KOPT-K1 (cell line): ENCODE measurements around the gene MAMDC4.
"Not testable (repeated sequence)": the region's sequence is repeated elsewhere in the genome, so short reads cannot be mapped to it uniquely, and the experiment has no call there.

Experiments
- H3K27ac ChIP-seq: fragments of 200-600 bp; sonication (generic); 2 replicates; pipeline ENCODE4 v1.5.1; 2016; ENCODE audit warnings: antibody characterized with exemption, mild to moderate bottlenecking, low read depth, low read length; ENCODE audit not compliant: poor library complexity, severe bottlenecking
- H3K36me3 ChIP-seq: fragments of 200-600 bp; sonication (generic); 2 replicates; pipeline ENCODE4 v1.5.1; 2017; ENCODE audit warnings: antibody characterized with exemption, mild to moderate bottlenecking, low read length, moderate library complexity; ENCODE audit not compliant: insufficient read depth
- H3K9me3 ChIP-seq: fragments of 200-600 bp; sonication (generic); 2 replicates; pipeline ENCODE4 v1.5.1; 2017; ENCODE audit warnings: antibody characterized with exemption, low read length, mild to moderate bottlenecking; ENCODE audit not compliant: insufficient read depth, poor library complexity, severe bottlenecking

The MAMDC4 gene

DNA sequence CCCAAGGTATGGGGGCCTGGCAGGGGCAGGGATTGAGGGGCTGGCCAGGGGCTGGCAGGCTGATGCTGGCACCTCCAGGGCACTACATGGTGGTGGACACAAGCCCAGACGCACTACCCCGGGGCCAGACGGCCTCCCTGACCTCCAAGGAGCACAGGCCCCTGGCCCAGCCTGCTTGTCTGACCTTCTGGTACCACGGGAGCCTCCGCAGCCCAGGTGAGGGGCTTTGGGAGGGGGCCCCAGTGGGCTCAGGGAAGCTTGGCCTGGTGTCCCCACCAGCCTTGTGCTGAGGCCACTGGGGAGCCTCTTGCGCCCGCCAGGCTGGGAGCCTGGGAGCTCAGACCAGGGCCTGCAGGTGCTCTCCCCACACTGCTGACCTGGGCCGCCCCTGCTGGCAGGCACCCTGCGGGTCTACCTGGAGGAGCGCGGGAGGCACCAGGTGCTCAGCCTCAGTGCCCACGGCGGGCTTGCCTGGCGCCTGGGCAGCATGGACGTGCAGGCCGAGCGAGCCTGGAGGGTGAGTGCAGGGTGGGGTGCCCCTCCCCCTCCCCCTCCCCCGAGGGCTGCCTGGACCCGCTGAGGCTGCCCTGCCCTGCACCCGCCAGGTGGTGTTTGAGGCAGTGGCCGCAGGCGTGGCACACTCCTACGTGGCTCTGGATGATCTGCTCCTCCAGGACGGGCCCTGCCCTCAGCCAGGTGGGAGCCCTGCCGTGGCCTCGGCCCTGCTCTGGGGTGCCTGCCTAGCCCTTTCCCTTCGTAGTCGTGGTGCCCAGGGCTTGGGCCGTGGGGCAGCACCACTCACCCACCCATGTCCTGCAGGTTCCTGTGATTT lies 5.7 kb downstream of the MAMDC4 start:
- no peaks in the 10 kb centered on the region for H3K9me3 ChIP-seq
- no peak overlapping the region for H3K27ac ChIP-seq
- peaks cover 19% of the 10 kb centered on the region; the same call in 1 of the 2 replicates for H3K36me3 ChIP-seq

DNA sequence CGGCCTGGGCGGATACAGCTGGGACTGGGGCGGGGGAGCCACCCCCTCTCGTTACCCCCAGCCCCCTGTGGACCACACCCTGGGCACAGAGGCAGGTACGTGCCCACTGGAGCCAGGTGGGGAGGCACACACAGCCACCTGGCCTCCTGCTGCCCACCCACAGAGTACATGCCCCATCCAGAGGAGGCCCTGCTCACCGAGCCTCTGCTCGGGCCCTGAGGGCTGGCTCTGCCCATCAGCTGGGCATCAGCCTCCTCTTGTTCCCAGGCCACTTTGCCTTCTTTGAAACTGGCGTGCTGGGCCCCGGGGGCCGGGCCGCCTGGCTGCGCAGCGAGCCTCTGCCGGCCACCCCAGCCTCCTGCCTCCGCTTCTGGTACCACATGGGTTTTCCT lies 6.3 kb downstream of the MAMDC4 start:
- Histone ChIP-seq H3K36me3 (peaks cover 25% of the 10 kb centered on the region), H3K9me3 (no peaks in the 10 kb centered on the region), H3K27ac (no peak overlapping the region)

DNA sequence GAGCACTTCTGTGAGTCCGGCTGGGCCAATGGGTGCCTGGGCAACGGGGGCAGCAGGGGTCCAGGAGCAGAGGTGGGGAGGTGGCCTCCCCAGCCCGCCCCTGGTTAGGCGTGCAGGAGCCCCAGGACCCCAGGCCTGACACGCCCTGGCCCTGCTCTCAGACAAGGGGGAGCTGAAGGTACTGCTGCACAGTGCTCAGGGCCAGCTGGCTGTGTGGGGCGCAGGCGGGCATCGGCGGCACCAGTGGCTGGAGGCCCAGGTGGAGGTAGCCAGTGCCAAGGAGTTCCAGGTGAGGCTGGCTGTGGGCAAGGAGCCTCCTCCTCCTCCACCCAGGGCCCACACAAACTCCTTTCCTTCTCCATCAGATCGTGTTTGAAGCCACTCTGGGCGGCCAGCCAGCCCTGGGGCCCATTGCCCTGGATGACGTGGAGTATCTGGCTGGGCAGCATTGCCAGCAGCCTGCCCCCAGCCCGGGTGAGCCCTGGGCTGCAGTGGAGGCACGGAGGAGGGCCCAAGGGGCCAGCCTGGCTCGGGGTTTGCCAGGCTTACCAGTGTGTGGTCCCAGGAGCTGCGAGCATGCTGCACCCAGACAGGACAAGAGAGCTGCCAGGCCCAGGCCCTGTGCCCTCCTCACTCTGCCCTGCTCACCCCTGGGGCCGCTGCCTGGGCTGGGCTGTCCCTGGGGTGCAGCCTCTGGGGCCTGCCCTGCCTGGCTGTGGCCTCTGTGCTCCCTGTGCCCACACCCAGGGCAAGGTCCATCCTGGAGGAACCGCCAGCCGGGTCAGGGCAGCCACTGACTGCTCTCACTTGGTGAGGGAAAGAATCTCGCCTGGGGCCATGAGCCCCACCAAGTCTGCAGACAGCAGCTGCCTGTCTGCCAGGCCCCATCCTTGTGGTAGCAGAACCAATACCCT lies 7.0 kb downstream of the MAMDC4 start:
- Histone ChIP-seq H3K36me3 (peaks cover 32% of the 10 kb centered on the region), H3K9me3 (no peaks in the 10 kb centered on the region), H3K27ac (no peak overlapping the region)

DNA sequence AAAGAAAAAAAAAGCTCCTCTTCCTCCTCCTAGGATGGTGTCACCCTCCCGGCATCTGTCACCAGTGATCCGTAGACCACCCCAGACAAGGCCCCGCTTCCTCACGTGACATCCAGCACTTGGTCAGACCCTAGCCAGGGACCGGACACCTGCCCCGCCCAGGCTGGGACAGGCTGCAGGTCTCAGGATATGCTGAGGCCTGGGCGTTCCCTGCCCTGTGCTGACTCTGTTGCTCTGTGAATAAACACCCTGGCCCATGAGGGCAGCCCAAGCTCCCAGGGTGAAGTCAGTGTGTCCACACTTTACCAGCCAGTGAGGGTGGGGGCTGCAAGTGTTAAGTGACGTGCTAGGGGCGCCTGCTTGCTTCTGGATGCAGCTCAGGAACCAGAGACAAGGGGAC lies 8.4 kb downstream of the MAMDC4 start:
- Histone ChIP-seq H3K9me3 (no peaks in the 10 kb centered on the region), H3K36me3 (peaks cover 34% of the 10 kb centered on the region), H3K27ac (no peak overlapping the region)

DNA sequence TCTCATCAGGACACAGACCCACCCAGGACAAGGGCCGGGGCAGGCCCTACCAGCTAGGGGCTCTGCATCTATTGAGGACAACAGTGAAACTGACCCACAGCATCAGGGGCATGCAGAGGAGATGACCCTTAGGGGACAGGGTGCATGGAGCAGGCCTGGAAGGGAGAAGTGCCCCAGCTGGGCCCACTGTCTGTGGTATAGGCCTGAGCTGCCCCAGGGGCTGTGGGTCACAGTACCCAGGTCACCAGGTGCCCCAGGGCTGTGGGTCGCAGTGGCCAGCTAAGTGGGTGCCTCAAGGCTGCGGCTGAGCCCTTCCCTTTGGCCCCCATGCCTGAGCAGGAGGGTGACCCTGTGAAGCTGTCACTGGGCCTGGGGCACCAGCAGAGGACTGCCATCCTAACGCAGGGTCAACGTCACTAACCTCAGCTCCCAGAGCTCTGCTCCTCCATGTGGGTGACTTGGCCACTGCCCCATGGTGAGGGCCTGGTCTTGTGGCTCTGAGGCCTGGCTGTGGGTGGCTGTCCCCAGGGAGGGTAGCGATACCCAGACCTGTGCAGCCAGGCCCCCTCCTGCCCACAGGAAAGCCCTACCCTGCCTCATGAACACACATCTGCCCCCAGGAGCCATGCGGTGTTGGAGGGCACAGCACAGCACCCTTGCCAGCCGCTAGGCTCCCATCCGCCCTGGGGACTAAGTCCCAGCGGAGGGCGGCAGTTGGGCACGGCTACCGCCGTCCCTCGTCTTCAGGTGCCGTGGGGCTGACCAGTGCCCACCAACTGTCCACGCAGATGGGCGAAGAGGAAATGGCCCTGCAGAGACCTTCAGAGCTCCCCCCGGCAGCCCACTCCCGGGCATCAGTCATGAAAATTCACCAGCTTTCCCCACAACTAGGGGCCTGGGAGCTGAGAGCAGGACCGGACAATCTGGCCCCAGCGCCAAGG lies 9.1 kb downstream of the MAMDC4 start:
- no peak overlapping the region for H3K27ac ChIP-seq
- no peaks in the 10 kb centered on the region for H3K9me3 ChIP-seq
- H3K36me3 ChIP-seq = peaks cover 34% of the 10 kb centered on the region

DNA sequence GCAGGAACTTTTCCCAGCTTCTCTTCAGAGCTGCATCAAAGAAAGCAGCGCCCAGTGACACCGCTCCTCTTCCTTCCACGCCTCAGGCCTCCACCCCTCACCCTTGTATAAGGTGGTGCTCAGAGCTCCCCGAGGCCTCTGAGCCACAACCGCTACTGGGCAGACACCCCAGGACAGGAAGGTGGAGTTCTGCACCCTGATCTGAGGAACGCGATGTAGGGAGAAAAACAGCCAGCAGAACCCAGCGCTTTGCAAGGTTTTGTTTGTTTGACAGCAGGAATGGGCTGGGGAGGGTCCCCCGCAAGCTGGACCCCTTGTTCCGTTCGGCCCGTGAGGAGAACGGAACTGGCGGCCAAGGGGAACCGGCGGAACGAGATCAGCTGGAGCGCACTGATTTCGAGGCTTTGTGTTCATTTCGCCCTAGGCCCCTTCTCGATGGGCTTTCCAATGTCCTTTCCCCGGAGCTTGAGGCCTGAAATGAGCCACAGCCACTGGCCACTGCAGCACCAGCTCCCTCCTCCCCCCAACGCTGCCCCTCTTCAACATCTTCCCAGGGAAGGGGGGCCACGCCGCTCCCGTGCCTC lies 9.8 kb downstream of the MAMDC4 start:
- Histone ChIP-seq H3K36me3 (peaks cover 34% of the 10 kb centered on the region), H3K27ac (no peak overlapping the region), H3K9me3 (no peaks in the 10 kb centered on the region)

DNA sequence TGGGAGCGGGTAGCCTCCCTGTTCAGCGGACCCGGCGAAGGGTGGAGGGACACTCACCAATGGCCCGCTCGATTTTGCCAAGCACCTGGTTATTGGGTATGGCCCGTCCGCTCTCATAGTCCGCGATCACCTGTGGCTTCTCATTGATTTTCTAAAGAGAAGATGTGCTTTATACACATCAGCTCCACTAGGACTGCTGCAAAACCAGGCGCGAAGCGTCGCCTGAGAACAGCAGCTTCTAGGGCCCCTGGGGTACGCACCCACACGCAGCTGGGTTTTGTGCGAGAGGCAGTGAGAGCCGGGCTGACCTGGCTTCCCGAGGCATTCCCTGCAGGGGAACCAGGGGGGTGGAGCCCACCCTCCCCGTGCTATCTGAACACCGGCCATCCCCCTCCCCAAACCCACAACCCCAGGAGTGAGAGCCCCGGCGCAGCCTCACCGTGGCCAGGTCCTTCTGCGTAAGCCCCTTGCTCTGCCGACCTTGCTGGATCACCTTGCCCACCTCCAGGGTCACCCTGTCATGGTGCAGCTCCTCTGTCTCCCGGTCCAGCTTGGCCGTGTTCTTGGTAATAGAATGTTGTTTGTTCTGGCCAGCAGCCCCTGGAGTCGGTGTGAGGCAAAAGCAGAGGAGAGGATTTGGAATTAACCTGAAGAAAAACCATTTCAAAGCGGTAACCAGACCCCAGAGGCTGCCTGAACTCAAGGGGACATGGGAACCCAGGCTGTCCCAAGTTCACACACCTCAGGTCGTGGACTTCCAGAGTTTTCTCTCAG lies 10.9 kb downstream of the MAMDC4 start:
- Histone ChIP-seq H3K27ac (no peak overlapping the region), H3K9me3 (no peaks in the 10 kb centered on the region), H3K36me3 (peaks cover 34% of the 10 kb centered on the region)

DNA sequence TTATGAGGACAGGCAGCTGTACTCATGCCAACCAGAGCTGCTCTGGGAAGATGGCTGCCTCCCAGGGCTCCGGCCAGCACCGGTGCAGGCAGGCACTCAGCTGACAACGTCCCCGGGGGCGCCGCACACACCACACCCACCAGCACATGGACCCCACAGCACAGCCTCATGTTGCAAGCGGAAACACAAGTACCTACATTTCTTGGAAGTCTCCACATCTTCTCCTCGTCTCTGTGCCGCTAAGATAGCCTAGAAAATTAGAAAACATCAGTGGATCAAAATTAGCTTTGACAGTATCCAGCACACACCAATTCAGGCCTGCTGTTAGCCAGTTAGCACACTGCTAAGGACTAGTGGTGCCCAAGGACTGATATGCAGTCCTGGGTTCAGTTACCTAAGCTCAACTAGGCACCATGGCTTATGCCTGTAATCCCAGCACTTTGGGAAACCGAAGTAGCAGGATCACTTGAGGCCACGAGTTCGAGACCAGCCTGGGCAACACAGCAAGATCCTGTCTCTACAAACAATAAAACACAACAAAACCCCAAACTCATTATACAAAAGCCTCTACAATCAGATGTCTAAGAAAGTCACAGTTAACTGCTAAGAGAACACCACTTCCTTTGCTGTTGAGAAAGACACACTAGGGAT lies 11.6 kb downstream of the MAMDC4 start:
- Histone ChIP-seq H3K36me3 (peaks cover 34% of the 10 kb centered on the region), H3K9me3 (no peaks in the 10 kb centered on the region), H3K27ac (no peak overlapping the region)

DNA sequence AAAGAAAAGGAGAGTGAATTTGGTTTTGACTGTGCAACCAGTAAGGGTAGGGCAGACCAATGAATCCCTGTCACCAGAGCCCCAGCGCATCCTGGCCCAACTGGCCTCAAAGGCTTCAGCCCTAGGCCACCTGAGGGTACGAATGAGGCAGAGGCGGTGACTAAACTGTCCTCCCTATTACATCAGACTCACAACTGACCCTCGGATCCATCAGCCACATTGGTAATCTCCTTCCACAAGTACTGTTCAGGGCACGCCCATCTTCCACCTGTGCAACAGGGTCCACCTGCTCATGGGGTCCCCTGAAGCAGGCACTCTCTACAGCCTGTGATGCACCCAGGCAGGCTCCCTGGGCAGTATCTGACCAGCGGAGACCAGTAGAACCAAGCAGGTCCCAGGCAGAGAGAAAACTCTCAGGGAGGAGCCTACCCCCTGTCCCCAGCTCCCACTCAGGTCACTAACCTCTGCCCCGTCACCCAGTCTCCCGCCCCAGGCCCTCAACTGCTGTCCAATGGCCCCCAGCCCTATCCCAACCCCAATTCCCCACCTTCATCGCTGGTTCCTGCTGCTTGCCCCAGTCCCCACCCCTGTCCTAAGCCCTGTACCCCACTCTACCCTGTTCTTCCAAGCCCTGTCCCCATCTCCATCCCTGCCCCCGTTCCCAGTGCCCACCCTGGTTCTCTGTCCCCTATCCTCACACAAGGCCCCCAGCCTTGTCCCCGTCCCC lies 13.1 kb downstream of the MAMDC4 start:
- Histone ChIP-seq H3K36me3 (peaks cover 34% of the 10 kb centered on the region), H3K9me3 (no peaks in the 10 kb centered on the region), H3K27ac (peak overlapping the region; percentile 71)

DNA sequence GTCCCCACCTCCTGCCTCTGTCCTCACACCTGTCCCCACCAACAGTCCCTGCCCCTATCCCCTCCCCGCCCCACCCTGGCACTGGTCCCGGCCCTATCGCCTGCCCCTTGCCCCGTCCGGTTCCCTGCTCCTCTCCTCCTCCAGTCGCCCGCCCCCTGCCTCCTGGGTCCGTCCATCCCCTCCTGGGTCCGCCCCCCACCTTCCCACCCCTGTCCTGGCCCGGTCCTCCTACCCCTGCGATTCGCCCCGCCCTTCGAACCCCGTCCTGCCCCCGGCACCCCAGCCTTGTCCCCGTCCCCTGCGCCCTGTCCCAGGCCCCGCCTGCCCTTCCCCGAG lies 13.6 kb downstream of the MAMDC4 start:
- Histone ChIP-seq H3K9me3 (no peaks in the 10 kb centered on the region), H3K27ac (peak overlapping the region; percentile 71), H3K36me3 (peaks cover 34% of the 10 kb centered on the region)

DNA sequence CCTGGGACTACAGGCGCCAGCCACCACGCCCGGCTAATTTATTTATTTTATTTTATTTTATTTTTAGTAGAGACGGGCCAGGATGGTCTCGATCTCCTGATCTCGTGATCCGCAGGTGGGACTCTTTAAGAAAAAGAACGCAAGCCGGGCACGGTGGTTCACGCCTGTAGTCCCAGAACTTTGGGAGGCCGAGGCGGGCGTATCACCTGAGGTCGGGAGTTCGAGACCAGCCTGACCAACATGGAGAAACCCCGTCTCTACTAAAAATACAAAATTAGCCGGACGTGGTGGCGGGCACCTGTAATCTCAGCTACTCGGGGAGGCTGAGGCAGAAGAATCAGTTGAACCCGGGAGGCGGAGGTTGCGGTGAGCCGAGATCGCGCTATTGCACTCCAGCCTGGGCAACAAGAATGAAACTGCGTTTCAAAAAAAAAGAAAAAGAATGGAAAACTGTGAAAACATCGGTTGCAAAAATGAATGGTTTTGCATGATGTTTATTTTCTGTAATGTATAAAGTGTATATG lies 14.8 kb downstream of the MAMDC4 start:
- Histone ChIP-seq H3K27ac (peak overlapping the region; percentile 71), H3K36me3 (peaks cover 24% of the 10 kb centered on the region)
- not testable (repeated sequence) for H3K9me3 ChIP-seq

DNA sequence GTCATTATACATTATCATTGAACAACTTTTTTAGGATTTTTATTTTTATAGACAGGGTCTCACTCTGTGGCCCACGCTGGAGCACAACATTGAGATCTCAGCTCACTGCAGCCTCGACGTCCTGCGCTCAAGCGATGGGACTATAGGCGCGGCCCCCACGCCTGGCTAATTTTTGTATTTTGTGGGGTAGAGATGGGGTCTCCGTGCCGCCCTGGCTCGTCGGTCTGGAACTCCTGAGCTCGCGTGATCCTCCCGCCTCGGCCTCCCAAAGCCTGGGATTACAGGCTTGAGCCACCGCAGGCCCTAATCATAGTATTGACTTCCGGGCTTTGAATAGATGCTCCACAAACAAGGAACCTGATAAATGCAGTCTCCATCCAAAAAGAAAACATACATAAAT lies 15.3 kb downstream of the MAMDC4 start:
- Histone ChIP-seq H3K9me3 (peaks cover 5% of the 10 kb centered on the region), H3K27ac (no peak overlapping the region), H3K36me3 (peaks cover 19% of the 10 kb centered on the region)

DNA sequence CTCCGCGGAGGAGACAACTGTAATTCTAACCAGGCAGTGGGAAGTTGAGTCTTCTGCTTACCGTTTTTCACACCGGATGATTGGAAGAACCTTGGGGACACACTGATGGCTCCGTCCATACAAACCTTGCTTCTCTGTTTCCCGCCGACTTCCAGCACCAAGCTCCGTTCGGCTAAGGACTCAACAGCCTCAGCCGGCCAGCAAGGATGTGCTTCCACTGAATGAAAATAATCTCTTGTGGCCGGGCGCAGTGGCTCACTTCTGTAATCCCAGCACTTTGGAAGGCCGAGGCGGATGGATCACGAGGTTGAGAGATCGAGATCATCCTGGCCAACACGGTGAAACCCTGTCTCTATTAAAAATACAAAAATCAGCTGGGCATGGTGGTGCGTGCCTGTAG lies 15.8 kb downstream of the MAMDC4 start:
- Histone ChIP-seq H3K36me3 (peaks cover 15% of the 10 kb centered on the region), H3K9me3 (peaks cover 10% of the 10 kb centered on the region), H3K27ac (no peak overlapping the region)
